GM19043 (cell line): ENCODE data around the gene CFD.
"Not testable (repeated sequence)": the region's sequence is repeated elsewhere in the genome, so short reads cannot be mapped to it uniquely, and the experiment has no call there.

Experiments
- ATAC-seq: cut with Tn5 transposase; IDR thresholded peaks from one replicate; pipeline ENCODE4 v1.9.1; 2021; ENCODE audit warnings: low read depth; ENCODE audit not compliant: unreplicated experiment

The CFD gene

DNA sequence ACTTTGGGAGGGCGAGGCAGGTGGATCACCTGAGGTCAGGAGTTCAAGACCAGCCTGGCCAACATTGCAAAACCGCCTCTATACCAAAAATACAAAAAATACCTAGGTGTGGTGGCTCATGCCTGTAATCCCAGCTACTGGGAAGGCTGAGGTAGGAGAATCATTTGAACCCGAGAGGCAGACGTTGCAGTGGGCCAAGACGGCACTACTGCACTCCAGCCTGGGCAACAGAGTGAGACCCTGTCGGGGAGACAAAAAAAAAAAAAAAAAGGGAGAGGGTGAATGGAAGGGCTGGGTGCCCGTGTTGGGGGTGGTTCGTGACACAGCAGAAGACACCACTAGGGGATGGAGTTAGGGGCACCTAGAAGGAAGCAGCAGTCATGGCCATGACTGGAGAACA is 10.8 kb downstream of the CFD start:
- ATAC-seq, result no peak

DNA sequence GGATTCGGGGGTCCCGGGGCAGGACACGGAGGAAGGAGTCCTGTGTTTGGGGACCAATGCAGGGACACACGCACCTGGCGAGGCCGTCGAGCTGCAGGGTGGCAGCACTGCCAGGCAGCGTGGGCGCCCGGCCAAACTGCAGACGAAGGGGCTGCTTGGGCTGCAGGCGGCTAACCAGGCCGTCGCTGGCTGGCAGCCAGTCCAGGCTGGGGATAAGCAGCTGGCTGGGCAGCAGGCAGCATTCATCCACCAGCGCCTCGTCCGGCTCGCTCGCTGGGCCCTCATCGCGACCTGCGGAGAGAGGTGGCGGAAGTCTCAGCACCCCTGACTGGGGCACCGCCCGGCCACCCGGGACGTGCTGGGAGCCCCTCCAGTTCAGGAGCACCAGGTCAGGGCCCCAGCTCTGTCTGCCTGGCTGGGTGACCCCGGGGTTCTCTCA is 11.5 kb downstream of the CFD start:
- no peak for ATAC-seq

DNA sequence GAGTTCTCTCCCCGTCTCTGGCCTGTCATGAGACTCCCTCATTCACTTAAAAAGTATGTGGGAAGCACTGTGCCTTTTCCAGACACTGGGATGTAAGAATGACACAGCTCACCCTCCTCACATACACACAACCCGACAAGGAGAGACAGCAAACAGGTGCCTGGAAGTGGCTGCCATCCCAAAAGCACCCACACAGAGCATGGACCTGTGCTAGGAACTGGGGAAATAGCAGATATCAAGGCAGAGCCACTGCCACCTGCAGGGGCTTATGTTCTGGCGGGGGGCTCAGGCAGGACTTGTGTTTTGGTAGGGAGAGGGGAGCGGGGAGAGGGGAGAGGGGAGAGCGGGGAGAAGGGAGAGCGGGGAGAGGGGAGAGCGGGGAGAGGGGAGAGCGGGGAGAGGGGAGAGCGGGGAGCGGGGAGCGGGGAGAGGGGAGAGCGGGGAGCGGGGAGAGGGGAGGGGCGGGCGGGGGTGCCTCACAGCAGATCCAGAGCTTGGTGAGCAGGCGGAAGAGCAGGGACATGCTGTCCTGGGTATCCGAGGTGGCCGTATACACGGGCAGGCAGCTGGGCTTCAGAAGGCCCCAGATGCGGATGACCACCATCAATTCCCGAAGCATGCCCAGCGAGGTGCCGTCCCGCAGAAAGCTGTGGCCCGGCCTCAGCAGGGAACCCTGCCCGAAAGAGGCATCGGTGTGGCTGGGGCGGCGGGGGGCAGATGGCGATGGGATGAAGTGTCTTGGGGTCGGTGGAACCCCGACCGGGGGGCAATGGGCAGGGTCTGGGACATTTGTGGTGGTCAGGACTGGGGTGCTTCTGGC is 12.2 kb downstream of the CFD start:
- no peak for ATAC-seq

DNA sequence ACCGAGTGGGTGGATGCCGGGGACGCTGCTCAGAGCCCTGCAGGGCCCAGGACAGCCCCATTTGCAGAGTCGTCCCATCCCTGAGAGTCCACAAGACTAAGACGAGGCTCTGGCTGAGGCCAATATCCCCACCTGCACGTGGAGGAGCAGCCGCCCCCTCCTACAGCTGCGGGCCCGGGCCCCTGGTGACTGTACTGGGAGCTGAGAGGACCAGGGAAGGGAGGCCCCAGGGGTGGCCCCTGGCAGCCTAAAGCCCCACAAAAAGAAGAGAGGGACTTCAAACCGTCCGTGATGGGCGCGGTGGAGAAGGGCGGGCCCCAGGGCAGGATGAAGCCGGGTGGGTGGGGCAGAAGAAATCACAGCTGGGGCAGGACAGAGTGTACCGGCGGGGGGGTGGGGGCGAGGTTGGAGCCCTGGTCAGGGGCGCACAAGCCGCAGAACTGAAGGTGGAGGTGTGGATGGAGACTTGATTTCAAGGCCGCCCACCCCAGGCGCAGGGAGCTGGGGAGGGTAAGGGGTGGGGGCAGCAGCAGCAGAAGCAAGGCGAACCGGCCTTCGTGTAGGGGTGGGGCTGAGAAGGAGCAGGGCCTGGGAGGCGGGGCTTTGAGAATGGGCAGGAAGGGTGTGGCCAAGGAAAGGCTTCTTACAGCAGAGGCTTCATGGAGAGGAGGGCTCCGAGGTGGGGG is 12.9 kb downstream of the CFD start:
- no peak for ATAC-seq

DNA sequence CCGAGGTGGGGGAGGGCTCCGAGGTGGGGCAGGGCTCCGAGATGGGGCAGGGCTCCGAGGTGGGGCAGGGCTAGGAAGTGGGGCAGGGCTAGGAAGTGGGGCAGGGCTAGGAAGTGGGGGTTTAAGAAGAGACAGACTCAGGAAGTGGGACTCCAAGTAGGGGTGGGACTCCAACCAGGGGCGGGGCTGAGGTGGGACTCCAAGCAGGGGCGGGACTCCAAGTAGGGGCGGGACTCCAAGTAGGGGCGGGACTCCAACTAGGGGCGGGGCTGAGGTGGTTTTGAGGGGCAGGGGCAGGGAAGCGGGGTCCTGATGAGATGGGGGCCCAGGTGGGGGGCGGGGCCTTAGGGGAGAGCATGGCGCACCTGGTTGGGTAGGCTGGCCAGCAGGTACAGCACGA is 13.6 kb downstream of the CFD start:
- no peak for ATAC-seq

DNA sequence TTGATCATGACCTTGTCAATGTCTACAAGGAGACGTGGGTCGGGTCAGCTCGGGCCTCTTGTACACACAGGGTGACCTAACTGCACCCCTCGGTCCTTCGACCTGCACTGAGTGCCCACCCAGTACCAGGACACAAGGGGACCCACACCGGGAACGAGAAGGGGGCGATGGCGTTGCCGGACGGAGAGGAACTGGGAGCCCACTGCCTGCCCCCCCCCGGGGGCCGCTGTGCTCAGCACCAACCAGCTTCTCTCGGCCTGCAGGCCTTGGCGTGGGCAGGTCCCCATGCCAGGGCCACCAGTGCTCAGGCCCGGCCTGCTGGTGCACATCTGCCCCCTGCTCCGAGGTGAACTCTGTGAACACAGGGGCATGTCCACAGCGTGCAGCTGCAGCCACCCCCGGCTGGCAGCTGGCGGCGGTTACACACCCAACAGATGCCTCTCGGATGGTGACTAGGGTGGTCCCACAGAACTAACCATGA is 14.1 kb downstream of the CFD start:
- ATAC-seq, result no peak

DNA sequence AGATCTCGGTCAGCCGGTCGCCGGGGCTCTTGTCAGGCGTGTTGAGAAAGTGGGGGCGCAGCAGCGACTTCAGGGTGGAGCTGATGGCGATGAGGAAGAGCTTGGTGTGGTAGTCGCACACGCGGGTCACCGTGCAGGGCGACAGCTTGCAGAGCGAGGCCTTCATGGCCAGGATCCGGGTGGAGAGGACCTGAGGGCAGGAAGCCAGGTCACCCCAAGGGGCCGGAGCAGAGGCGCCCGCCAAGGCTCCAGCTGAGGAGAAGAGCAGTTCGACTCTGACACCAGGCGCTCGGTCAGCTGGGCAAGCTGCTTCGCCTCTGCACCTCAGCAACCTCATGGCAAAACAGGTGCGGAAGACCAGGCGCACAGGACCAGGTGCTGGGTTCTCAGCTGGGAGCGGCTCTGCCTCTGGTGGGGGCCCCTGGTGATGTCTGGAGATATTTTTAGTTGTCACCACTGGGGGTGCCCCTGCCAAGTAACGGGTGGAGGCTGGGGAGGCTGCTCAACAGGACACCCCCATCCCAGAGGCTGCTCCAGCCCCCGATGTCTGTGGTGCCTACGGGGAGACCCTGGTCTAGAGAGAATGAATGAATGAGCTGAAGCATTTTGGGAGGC is 15.9 kb downstream of the CFD start:
- no peak for ATAC-seq

DNA sequence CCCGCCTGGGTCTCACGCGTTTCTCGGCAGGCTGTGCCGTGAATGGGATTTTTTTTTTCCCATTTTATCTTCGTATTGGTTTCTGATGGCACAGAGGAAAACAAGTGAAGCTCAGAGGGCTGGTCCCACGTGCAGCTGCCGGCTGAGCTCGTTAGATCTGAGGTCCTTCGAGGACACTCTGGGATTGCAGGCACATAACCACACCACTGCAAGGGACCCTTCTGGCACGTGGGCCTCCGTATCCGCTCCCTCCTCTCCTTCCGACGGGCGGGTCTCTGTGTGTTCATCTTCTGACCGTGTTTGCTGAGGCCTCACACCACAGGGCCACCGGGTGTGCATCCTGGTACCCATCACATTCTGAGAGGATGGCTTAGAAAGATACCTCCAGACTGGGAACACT is 16.6 kb downstream of the CFD start:
- ATAC-seq, result no peak

DNA sequence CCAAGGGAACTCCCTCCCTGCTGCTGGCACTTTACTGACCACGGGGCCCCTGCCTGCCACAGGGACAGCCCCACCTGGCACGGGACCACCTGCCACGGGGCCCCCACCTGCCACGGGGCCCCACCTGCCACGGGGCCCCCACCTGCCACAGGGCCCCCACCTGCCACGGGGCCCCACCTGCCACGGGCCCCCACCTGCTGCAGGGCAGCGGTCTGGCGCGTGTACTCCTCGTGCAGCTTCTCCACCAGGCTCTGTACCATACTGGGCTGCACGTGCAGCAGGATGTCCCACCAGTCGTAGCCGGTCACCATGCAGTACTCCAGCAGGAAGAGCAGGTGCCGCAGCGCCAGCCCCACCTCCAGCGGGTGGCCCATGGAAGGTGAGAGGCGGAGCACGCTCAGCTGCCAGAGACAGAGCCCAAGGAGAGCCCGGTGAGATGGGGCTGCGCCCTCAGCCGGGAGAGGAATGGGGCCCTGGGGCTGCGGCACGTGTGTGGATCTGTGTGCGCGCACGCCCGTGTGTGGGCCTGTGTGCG is 17.4 kb downstream of the CFD start:
- no peak for ATAC-seq

DNA sequence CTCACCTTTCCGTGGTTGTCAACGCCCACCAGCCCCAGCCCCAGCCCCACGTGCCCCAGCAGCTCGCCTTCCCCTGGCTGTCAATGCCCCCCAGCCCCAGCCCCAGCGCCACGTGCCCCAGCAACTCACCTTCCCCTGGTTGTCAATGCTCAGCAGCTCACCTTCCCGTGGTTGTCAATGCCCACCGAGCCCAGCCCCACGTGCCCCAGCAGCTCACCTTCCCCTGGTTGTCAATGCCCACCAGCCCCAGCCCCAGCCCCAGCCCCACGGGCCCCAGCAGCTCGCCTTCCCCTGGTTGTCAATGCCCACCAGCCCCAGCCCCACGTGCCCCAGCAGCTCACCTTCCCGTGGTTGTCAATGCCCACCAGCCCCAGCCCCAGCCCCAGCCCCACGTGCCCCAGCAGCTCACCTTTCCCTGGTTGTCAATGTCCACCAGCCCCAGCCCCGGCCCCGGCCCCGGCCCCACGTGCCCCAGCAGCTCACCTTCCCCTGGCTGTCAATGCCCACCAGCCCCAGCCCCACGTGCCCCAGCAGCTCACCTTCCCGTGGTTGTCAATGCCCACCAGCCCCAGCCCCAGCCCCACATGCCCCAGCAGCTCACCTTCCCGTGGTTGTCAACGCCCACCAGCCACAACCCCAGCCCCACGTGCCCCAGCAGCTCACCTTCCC is 18.7 kb downstream of the CFD start:
- not testable (repeated sequence) for ATAC-seq

DNA sequence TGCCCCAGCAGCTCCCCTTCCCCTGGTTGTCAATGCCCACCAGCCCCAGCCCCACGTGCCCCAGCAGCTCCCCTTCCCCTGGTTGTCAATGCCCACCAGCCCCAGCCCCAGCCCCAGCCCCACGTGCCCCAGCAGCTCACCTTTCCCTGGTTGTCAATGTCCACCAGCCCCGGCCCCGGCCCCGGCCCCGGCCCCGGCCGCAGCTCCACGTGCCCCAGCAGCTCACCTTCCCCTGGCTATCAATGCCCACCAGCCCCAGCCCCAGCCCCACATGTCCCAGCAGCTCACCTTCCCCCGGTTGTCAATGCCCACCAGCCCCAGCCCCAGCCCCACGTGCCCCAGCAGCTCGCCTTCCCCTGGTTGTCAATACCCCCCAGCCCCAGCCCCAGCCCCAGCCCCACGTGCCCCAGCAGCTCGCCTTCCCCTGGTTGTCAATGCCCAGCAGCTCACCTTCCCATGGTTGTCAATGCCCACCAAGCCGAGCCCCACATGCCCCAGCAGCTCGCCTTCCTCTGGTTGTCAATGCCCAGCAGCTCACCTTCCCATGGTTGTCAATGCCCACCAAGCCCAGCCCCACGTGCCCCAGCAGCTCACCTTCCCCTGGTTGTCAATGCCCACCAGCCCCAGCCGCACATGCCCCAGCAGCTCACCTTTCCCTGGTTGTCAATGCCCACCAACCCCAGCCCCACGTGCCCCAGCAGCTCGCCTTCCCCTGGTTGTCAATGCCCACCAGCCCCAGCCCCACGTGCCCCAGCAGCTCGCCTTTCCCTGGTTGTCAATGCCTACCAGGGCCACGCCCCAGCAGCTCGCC is 19.5 kb downstream of the CFD start:
- not testable (repeated sequence) for ATAC-seq

DNA sequence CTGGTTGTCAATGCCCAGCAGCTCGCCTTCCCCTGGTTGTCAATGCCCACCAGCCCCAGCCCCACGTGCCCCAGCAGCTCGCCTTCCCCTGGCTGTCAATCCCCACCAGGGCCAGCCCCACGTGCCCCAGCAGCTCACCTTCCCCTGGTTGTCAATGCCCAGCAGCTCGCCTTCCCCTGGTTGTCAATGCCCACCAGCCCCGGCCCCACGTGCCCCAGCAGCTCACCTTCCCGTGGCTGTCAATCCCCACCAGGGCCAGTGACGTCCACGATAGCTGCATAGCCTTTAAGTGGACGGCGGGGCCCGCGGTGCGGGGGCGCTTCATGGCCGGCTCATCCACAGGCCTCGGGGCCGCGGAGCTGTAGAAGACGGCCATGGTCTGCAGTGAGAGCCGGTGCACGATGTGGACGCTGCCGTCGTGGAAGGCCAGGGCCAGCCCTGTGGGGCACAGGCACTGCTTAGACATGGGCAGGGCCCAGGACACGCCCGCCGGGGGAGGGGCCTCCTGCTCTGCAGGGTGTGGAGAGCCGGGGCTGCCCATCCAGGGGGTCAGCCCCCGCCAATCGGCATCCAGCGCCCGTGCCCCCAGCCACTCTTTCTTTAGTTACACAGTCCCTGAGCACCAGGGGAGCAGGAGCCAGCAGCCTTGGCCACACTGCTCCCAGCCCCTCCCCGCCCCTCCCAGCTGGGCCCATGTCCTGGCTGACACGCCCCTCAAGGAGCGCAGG is 20.4 kb downstream of the CFD start:
- no peak for ATAC-seq

DNA sequence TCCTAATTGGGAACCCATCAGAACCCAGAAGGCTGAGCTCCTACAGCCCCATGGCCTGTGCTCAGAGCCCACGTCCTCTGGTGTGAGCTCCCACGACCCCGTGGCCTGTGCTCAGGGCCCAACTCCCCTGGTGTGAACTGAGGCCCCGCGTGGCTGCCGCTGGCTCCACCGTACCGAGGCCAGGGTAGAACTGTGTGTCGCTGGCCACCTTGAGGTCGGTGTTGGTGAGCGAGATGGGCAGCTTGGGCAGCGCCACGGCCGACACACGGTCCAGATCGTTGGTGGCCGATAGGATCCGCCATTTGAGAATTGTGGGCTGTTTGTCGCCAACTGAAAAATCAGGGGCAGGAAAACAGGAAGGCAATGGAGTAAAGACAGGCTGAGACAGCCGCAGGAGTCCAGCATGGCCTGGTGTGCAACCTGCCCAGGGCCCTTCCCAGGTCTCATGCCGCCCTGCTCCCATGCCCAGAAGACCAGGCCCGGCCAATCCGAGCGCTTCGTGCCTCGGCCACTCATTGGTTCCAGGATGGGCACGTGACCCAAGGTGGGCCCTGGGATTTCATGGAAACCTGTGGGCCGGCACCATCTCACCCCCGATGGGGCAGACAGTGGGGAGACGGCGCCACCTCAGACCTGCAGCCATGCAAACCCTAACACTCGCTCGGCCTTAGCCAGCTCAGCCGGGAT is 22.1 kb downstream of the CFD start:
- no peak for ATAC-seq

DNA sequence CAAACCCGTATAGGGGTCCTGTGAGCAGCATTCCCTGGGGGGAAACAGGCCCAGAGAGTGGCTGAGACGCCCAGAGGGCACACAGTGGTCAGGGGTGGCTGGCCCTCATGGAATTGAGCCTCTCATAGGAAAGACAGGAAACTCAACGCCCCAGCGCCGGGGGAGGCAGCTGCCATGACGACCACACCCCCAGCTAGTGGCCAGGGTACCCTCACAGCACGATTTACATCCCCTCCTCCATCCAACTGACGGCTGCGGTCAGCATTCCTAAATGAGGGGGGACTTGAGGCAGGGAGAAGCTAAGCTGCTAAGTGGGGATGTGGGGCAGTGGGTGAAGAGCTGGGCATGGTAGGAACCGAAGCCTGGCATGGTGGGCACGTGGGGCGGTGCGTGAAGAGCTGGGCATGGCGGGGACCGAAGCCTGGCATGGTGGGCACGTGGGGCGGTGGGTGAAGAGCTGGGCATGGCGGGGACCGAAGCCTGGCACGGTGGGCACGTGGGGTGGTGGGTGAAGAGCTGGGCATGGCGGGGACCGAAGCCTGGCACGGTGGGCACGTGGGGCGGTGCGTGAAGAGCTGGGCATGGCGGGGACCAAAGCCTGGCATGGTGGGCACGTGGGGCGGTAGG is 23.5 kb downstream of the CFD start:
- no peak for ATAC-seq

DNA sequence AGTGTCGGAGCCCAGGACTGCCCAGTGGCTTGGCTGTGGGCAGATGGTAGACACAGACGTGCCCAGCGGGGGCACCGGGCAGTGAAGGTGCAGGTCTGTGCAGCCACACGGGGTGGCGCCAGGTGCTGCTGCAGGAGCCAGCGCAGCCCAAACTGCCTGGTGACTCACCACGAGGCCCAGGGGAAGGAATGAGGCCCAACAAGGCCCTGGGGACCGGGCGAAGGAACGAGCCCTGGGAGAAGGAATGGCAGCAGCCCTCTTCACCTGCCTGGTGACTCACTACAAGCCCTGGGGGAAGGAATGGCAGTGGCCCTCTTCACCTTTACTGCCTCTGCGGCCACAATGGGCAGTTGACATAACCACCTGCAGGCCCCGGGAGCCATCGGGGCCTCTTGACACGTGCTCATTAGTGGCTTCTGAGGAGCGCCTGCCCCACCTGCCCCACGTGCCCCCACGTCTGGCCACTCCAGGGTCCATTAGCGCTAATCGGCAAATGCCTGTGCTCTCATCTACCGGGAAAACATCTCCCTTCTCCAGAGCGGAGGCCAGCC is 24.3 kb downstream of the CFD start:
- no peak for ATAC-seq

DNA sequence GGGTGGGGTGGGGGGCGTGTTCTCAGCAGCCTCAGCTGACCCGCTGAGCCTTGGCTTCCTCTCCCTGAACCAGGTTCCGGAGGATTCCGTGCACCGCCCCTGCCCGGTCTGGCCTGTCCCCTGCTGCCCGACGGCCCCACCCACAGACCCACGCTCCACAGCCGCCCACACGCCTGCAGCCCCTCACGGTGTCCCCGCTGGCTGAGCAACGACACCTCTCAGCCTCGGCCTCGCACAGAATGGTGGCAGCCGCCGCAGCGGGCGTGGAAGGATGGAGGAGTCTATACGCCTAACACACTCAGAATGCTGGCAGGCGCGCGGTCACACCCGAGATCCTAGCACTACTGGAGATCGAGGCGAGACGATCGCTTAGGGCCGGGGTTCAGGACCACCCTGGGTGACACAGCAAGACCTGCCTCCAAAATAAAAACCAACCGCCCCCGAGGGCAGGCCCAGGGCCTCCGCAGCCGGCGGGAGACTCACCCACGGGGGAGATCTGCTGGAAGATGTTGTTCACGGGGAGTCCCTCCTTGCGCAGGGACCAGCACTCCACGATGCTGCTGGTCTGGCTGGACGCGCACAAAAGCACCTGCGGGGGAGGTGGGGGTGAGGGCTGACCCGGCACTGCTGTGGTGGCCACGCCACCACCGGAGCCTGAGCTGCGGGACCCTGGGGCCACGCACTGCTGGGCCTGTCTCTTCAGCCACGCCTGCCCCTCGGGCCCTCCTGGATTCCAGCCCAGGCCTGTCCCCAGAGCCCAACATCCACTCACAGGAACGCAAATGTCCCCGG is 25.2 kb downstream of the CFD start:
- ATAC-seq, result no peak

DNA sequence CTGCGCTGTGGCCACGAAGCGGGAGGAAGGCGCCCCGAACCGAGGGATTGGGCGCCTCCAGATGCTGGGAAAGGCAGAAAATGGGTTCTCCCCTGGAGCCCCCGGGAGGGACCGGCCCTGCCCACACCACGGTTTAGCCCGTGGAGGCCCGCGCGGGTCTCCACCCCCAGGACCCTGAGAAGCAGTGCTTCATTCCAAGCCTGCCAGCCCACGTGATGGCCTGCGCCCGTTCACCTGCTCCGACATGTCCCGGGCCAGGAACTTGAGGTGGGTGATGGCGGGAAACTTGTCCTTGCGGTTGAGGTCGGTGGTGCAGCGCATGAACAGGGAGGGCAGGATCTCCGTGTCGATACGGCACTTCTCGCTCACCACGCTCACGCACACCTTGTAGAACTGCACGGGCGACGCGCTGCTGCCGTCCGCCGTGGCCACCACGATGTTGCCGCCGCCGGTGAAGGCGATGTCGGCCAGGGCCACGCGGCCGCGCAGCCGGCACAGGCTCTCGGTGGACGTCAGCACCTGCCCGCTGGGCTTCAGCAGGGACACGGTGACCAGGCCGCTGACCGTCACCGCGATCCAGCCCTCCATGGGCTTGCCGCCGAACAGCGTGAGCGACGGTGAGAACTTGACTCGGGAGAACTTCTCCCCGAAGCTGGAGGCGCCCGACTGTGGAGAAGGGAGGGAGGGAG is 26.2 kb downstream of the CFD start:
- ATAC-seq, result no peak
